ENCODE data around the gene ANKRD60. TPM values are rescaled to one million over a fixed set of nuclear protein-coding genes. Genes with fewer than 3 reads are reported as not detected.

The ANKRD60 gene
- total and polyA plus RNA-seq, 2 donors: not detected

GRCh38 chr20:58267389-58268215 is 39.1 kb upstream of the ANKRD60 start:
- no peak overlapping the region for H3K4me3 ChIP-seq (ENCODE audit: low read length in 2 of 2)
- H3K27ac ChIP-seq (ENCODE audit: low read depth in 1 of 2, low read length in 1 of 2): no peak overlapping the region
- WGBS: 96% methylated on average over 9 of the region's 9 CpGs
- peaks cover 0 to 6% of the 10 kb centered on the region in 2 donors for H3K4me1 ChIP-seq (ENCODE audit: control insufficient read depth in 2 of 2, insufficient read depth in 2 of 2, low read length in 2 of 2)
- H3K9me3 ChIP-seq (ENCODE audit: control insufficient read depth in 2 of 2, insufficient read depth in 1 of 2, low read length in 1 of 2): no peaks in the 10 kb centered on the region
- peaks cover 8 to 17% of the 10 kb centered on the region in 2 donors for H3K36me3 ChIP-seq (ENCODE audit: control insufficient read depth in 2 of 2, insufficient read depth in 2 of 2, low read length in 1 of 2)
- no peaks in the 10 kb centered on the region for H3K27me3 ChIP-seq (ENCODE audit: control insufficient read depth in 2 of 2, insufficient read depth in 1 of 2, low read length in 1 of 2)
- DNase-seq (ENCODE audit: low read depth in 6 of 9, low spot score in 9 of 9): peak in 2 of 9 donors; percentile 17 to 27

- H3K36me3 ChIP-seq (ENCODE audit: control insufficient read depth in 2 of 2, insufficient read depth in 2 of 2, low read length in 1 of 2): peaks cover 8 to 17% of the 10 kb centered on the region in 2 donors
- no peaks in the 10 kb centered on the region for H3K9me3 ChIP-seq (ENCODE audit: control insufficient read depth in 2 of 2, insufficient read depth in 1 of 2, low read length in 1 of 2)
- H3K4me1 ChIP-seq (ENCODE audit: control insufficient read depth in 2 of 2, insufficient read depth in 2 of 2, low read length in 2 of 2): peaks cover 0 to 6% of the 10 kb centered on the region in 2 donors
- H3K4me3 ChIP-seq (ENCODE audit: low read length in 2 of 2): no peak overlapping the region
- 95% methylated on average over 6 of the region's 6 CpGs for WGBS
- H3K27me3 ChIP-seq (ENCODE audit: control insufficient read depth in 2 of 2, insufficient read depth in 1 of 2, low read length in 1 of 2): no peaks in the 10 kb centered on the region
- H3K27ac ChIP-seq (ENCODE audit: low read depth in 1 of 2, low read length in 1 of 2): no peak overlapping the region
- no peak for DNase-seq (ENCODE audit: low read depth in 6 of 9, low spot score in 9 of 9)
Measured at GRCh38 chr20:58264271-58264670, 35.8 kb upstream of the ANKRD60 start.

DNA sequence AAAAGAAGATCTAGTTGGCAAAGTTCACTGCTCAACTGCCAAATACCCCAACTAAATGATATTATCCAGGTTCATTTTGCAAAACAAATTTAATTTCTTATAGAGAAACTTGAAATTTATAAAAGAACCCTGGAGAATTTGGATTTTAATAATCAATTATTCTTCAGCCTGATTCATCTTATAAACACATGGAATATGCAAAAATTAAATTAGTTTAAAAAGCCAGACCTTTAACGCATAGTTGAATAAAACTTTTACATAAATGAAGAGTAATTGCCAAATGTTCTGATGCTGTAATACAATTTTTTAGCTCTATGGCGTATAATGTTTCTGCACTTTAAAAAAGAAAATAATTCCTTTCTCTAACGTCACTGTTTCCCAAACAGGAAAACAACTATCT is 33.2 kb upstream of the ANKRD60 start:
- Histone ChIP-seq H3K4me1 (ENCODE audit: control insufficient read depth in 2 of 2, insufficient read depth in 2 of 2, low read length in 2 of 2) (no peaks in the 10 kb centered on the region), H3K27me3 (ENCODE audit: control insufficient read depth in 2 of 2, insufficient read depth in 1 of 2, low read length in 1 of 2) (no peaks in the 10 kb centered on the region), H3K27ac (ENCODE audit: low read depth in 1 of 2, low read length in 1 of 2) (no peak overlapping the region), H3K9me3 (ENCODE audit: control insufficient read depth in 2 of 2, insufficient read depth in 1 of 2, low read length in 1 of 2) (no peaks in the 10 kb centered on the region), H3K36me3 (ENCODE audit: control insufficient read depth in 2 of 2, insufficient read depth in 2 of 2, low read length in 1 of 2) (peaks cover 8 to 11% of the 10 kb centered on the region in 2 donors), H3K4me3 (ENCODE audit: low read length in 2 of 2) (no peak overlapping the region)
- WGBS: 98% methylated on average over 3 of the region's 3 CpGs
- no peak for DNase-seq (ENCODE audit: low read depth in 6 of 9, low spot score in 9 of 9)

GRCh38 chr20:58260006-58260405 is 31.6 kb upstream of the ANKRD60 start:
- 97% methylated on average over 5 of the region's 5 CpGs for WGBS
- Histone ChIP-seq H3K4me1 (ENCODE audit: control insufficient read depth in 2 of 2, insufficient read depth in 2 of 2, low read length in 2 of 2) (no peaks in the 10 kb centered on the region), H3K27ac (ENCODE audit: low read depth in 1 of 2, low read length in 1 of 2) (no peak overlapping the region), H3K36me3 (ENCODE audit: control insufficient read depth in 2 of 2, insufficient read depth in 2 of 2, low read length in 1 of 2) (peaks cover 0 to 5% of the 10 kb centered on the region in 2 donors), H3K27me3 (ENCODE audit: control insufficient read depth in 2 of 2, insufficient read depth in 1 of 2, low read length in 1 of 2) (no peaks in the 10 kb centered on the region), H3K4me3 (ENCODE audit: low read length in 2 of 2) (no peak overlapping the region), H3K9me3 (ENCODE audit: control insufficient read depth in 2 of 2, insufficient read depth in 1 of 2, low read length in 1 of 2) (no peaks in the 10 kb centered on the region)
- DNase-seq (ENCODE audit: low read depth in 6 of 9, low spot score in 9 of 9): no peak

- WGBS: 96% methylated on average over 4 of the region's 4 CpGs
- Histone ChIP-seq H3K4me1 (ENCODE audit: control insufficient read depth in 2 of 2, insufficient read depth in 2 of 2, low read length in 2 of 2) (no peaks in the 10 kb centered on the region), H3K36me3 (ENCODE audit: control insufficient read depth in 2 of 2, insufficient read depth in 2 of 2, low read length in 1 of 2) (peaks cover 0 to 3% of the 10 kb centered on the region in 2 donors), H3K27ac (ENCODE audit: low read depth in 1 of 2, low read length in 1 of 2) (no peak overlapping the region), H3K27me3 (ENCODE audit: control insufficient read depth in 2 of 2, insufficient read depth in 1 of 2, low read length in 1 of 2) (no peaks in the 10 kb centered on the region), H3K9me3 (ENCODE audit: control insufficient read depth in 2 of 2, insufficient read depth in 1 of 2, low read length in 1 of 2) (no peaks in the 10 kb centered on the region), H3K4me3 (ENCODE audit: low read length in 2 of 2) (no peak overlapping the region)
- DNase-seq (ENCODE audit: low read depth in 6 of 9, low spot score in 9 of 9): no peak
Measured at GRCh38 chr20:58256842-58257241, 28.4 kb upstream of the ANKRD60 start.

DNA sequence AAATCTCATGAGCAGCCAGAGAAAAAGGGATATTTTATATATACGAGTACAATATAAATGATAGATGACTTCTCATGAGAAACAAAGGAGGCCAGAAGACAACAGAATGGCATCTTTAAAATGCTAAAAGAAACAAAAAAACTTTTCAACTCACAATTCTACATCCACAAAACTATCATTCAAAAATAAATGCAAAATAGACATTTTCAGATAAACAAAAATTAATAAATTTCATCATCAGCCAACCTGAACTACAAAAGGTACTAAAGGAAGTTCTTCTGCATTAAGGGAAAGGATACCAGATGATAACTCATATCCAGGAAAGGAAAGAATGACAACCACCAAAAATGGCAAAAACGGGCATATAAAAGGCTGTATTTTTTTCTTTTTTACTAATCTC is 27.9 kb upstream of the ANKRD60 start:
- WGBS: over 99% methylated on average over 2 of the region's 2 CpGs
- no peaks in the 10 kb centered on the region for H3K4me1 ChIP-seq (ENCODE audit: control insufficient read depth in 2 of 2, insufficient read depth in 2 of 2, low read length in 2 of 2)
- peaks cover 0 to 3% of the 10 kb centered on the region in 2 donors for H3K36me3 ChIP-seq (ENCODE audit: control insufficient read depth in 2 of 2, insufficient read depth in 2 of 2, low read length in 1 of 2)
- H3K4me3 ChIP-seq (ENCODE audit: low read length in 2 of 2): no peak overlapping the region
- no peak for DNase-seq (ENCODE audit: low read depth in 6 of 9, low spot score in 9 of 9)
- H3K27ac ChIP-seq (ENCODE audit: low read depth in 1 of 2, low read length in 1 of 2): no peak overlapping the region
- H3K9me3 ChIP-seq (ENCODE audit: control insufficient read depth in 2 of 2, insufficient read depth in 1 of 2, low read length in 1 of 2): no peaks in the 10 kb centered on the region
- H3K27me3 ChIP-seq (ENCODE audit: control insufficient read depth in 2 of 2, insufficient read depth in 1 of 2, low read length in 1 of 2): no peaks in the 10 kb centered on the region

- Histone ChIP-seq H3K4me1 (ENCODE audit: control insufficient read depth in 2 of 2, insufficient read depth in 2 of 2, low read length in 2 of 2) (no peaks in the 10 kb centered on the region), H3K4me3 (ENCODE audit: low read length in 2 of 2) (no peak overlapping the region), H3K27me3 (ENCODE audit: control insufficient read depth in 2 of 2, insufficient read depth in 1 of 2, low read length in 1 of 2) (no peaks in the 10 kb centered on the region), H3K27ac (ENCODE audit: low read depth in 1 of 2, low read length in 1 of 2) (no peak overlapping the region), H3K9me3 (ENCODE audit: control insufficient read depth in 2 of 2, insufficient read depth in 1 of 2, low read length in 1 of 2) (no peaks in the 10 kb centered on the region), H3K36me3 (ENCODE audit: control insufficient read depth in 2 of 2, insufficient read depth in 2 of 2, low read length in 1 of 2) (peaks cover 3 to 5% of the 10 kb centered on the region in 2 donors)
- DNase-seq (ENCODE audit: low read depth in 6 of 9, low spot score in 9 of 9): no peak
Measured at GRCh38 chr20:58254890-58255289, 26.4 kb upstream of the ANKRD60 start.

DNA sequence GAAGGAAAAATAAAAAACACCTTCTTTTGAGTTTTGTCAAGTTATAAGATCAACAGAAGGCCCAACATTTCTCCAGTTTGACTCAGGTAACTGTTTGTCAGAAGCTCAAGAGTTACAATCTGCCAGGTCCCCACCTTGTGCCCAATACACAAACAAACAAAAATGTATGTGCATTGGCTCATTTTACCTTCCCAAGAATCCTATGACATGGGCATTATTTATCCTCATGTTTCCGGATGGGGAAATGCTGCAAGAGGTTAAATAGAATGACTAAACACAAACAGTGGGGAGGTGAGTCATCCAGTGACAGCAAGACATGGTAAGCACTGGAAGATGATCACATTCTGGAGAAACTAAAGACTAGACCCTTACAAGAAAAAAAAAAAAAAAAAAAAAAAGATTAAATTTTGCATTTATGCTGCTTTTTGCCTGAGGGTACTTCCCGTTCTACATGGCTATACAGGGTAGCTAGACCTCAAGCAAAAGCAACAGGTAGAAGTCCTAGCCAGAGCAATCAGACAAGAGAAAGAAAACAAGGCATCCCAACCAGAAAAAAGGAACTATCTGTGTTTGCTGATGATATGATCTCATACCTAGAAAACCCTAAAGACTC is 23.6 kb upstream of the ANKRD60 start:
- peaks cover 5 to 11% of the 10 kb centered on the region in 2 donors for H3K36me3 ChIP-seq (ENCODE audit: control insufficient read depth in 2 of 2, insufficient read depth in 2 of 2, low read length in 1 of 2)

GRCh38 chr20:58251348-58251978 is 23.0 kb upstream of the ANKRD60 start:
- DNase-seq (ENCODE audit: low read depth in 6 of 9, low spot score in 9 of 9): no peak
- H3K9me3 ChIP-seq (ENCODE audit: control insufficient read depth in 2 of 2, insufficient read depth in 1 of 2, low read length in 1 of 2): no peaks in the 10 kb centered on the region
- WGBS: 88% methylated on average over 8 of the region's 8 CpGs
- H3K27me3 ChIP-seq (ENCODE audit: control insufficient read depth in 2 of 2, insufficient read depth in 1 of 2, low read length in 1 of 2): no peaks in the 10 kb centered on the region
- no peak overlapping the region for H3K4me3 ChIP-seq (ENCODE audit: low read length in 2 of 2)
- peaks cover 5 to 16% of the 10 kb centered on the region in 2 donors for H3K36me3 ChIP-seq (ENCODE audit: control insufficient read depth in 2 of 2, insufficient read depth in 2 of 2, low read length in 1 of 2)
- no peaks in the 10 kb centered on the region for H3K4me1 ChIP-seq (ENCODE audit: control insufficient read depth in 2 of 2, insufficient read depth in 2 of 2, low read length in 2 of 2)
- H3K27ac ChIP-seq (ENCODE audit: low read depth in 1 of 2, low read length in 1 of 2): no peak overlapping the region

More for the DNA sequence above, 23.6 kb upstream of the ANKRD60 start:
- no peak for DNase-seq (ENCODE audit: low read depth in 6 of 9, low spot score in 9 of 9)
- Histone ChIP-seq H3K4me1 (ENCODE audit: control insufficient read depth in 2 of 2, insufficient read depth in 2 of 2, low read length in 2 of 2) (no peaks in the 10 kb centered on the region), H3K27me3 (ENCODE audit: control insufficient read depth in 2 of 2, insufficient read depth in 1 of 2, low read length in 1 of 2) (no peaks in the 10 kb centered on the region), H3K9me3 (ENCODE audit: control insufficient read depth in 2 of 2, insufficient read depth in 1 of 2, low read length in 1 of 2) (no peaks in the 10 kb centered on the region), H3K4me3 (ENCODE audit: low read length in 2 of 2) (no peak overlapping the region), H3K27ac (ENCODE audit: low read depth in 1 of 2, low read length in 1 of 2) (no peak overlapping the region)
- WGBS: 97% methylated on average over 2 of the region's 2 CpGs
